Caco-2 (cell line): Measurements from ENCODE around the gene ZSCAN20. TPM values are rescaled to one million over a fixed set of nuclear protein-coding genes. Genes with fewer than 3 reads are reported as not detected.

Source experiments
- BruUV-seq: library from RNA; stranded (reverse); fragments of 400-500 nt; replicated peaks from 2 replicates; lab custom pipeline; 2021; lab: Mats Ljungman, UMichigan
- CTCF ChIA-PET: fragments of 300-600 bp; sonication (Branson Sonifier 250); formaldehyde crosslinking; loops from one replicate; lab custom pipeline; 2022; ENCODE audit warnings: antibody characterized with exemption; lab: Charles Lee
- POLR2A ChIA-PET: fragments of 300-600 bp; sonication (Branson Sonifier 250); formaldehyde crosslinking; loops from one replicate; lab custom pipeline; 2022; ENCODE audit warnings: antibody characterized with exemption; lab: Charles Lee
- DNase-seq, 2 experiments: peaks; one replicate each; pipeline versions ENCODE4 v3.0.0 to v3.0.0-alpha.2; 2020 to 2022
- H3K27me3 ChIP-seq: replicated peaks from 2 replicates; pipeline ENCODE4 v1.6.0; 2011; ENCODE audit warnings: low read length; ENCODE audit not compliant: control insufficient read depth, insufficient read depth
- H3K36me3 ChIP-seq: 2 replicates; pipeline ENCODE4 v1.5.1; 2011; ENCODE audit warnings: low read length; ENCODE audit not compliant: control insufficient read depth, insufficient read depth
- H3K4me1 ChIP-seq: fragments of 250-450 bp; sonication (Bioruptor Pico); 2 replicates; pipeline ENCODE4 v1.5.1; 2020; ENCODE audit warnings: mild to moderate bottlenecking
- H3K4me3 ChIP-seq: 2 replicates; pipeline ENCODE4 v1.5.1; 2011; ENCODE audit warnings: low read depth, mild to moderate bottlenecking, control low read depth, low read length
- H3K9me3 ChIP-seq: fragments of 250-450 bp; sonication (Bioruptor Pico); 2 replicates; pipeline ENCODE4 v1.5.1; 2020; ENCODE audit warnings: mild to moderate bottlenecking, moderate library complexity
- H3K27ac Mint-ChIP-seq: one replicate; pipeline ENCODE4 v1.8.0; 2022; ENCODE audit warnings: mixed read lengths; ENCODE audit not compliant: unreplicated experiment
- H3K27me3 Mint-ChIP-seq: one replicate; pipeline ENCODE4 v1.8.0; 2022; ENCODE audit warnings: mixed read lengths; ENCODE audit not compliant: insufficient read depth, unreplicated experiment
- H3K36me3 Mint-ChIP-seq: one replicate; pipeline ENCODE4 v1.8.0; 2022; ENCODE audit warnings: mild to moderate bottlenecking, mixed read lengths; ENCODE audit not compliant: insufficient read depth, unreplicated experiment
- H3K4me1 Mint-ChIP-seq: one replicate; pipeline ENCODE4 v1.8.0; 2022; ENCODE audit warnings: low read depth, mixed read lengths; ENCODE audit not compliant: unreplicated experiment
- H3K4me3 Mint-ChIP-seq: one replicate; pipeline ENCODE4 v1.8.0; 2022; ENCODE audit warnings: mild to moderate bottlenecking, moderate library complexity, mixed read lengths; ENCODE audit not compliant: unreplicated experiment
- H3K9me3 Mint-ChIP-seq: one replicate; pipeline ENCODE4 v1.8.0; 2022; ENCODE audit warnings: mixed read lengths; ENCODE audit not compliant: unreplicated experiment
- intact Hi-C: fragments of 100-400 bp; cut with micrococcal nuclease; formaldehyde crosslinking; loops from one replicate; pipeline ENCODE4 v1.10.0; 2022; ENCODE audit not compliant: unreplicated experiment
- total RNA-seq: library from RNA; stranded (reverse); gene quantifications from 2 replicates; pipeline ENCODE4 v1.2.3, GENCODE V29; 2022
- TF ChIP-seq, protein P1 (sequence below), 2 experiments: fragments of 200-600 bp in 1 of 2; IDR thresholded peaks; 1 replicate in 1 of 2; 2 replicates in 1 of 2; pipeline versions ENCODE4 v1.5.1 to v1.8.0; 2011 to 2022; ENCODE audit warnings: antibody characterized with exemption in 1 of 2, control low read depth in 1 of 2, inconsistent platforms in 1 of 2, low read depth in 1 of 2, low read length in 1 of 2, mild to moderate bottlenecking in 1 of 2, moderate library complexity in 1 of 2; ENCODE audit not compliant: insufficient read depth in 1 of 2, severe bottlenecking in 1 of 2, unreplicated experiment in 1 of 2

Gene ZSCAN20
- total RNA-seq, 1 experiment from 2014 or later, result 3.0 TPM

DNA sequence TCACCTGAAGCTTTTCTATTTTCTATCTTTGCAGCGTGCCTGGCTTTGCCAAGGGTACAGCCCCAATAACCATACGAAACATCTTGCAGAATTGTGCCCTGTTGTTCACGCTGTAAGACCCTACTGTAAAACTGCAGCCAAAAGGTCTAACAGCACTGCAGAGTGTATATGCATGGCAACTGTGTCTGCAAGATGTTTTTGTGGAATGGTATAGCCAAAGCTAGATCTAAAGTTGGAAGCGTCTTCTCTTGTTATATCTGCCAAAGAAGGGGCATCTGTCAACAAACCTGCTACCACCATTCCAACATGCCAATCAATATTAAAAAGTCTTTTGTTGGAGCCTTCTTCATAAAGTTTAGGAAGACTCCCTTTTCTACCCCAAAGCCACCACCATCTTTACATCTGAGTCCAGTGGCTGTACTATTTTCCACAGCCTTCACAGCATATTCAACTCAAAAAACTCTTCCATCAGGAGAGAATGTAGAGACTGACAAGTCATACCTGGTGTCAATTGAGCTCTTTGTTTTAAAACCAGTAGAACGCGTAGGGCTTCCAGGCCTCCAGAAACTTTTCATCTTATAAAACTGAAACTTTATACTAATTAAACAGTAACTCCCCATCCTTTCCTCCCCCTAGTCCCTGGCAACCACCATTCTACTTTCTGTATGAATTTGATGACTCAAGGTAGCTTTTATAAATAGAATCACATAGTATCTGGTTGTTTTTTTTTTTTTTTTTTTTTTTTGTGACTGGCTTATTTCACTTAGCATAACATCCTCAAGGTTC lies 40.0 kb downstream of the ZSCAN20 start:
- Histone ChIP-seq H3K27me3 (no peaks in the 10 kb centered on the region), H3K4me3 (no peak overlapping the region), H3K4me1 (no peaks in the 10 kb centered on the region), H3K36me3 (no peaks in the 10 kb centered on the region), H3K9me3 (no peaks in the 10 kb centered on the region)
- CTCF ChIA-PET, result no interaction called here
- no TSS peak for BruUV-seq
- no peak overlapping the region for H3K27ac Mint-ChIP-seq
- no peak for DNase-seq
- TF ChIP-seq, protein P1, sequence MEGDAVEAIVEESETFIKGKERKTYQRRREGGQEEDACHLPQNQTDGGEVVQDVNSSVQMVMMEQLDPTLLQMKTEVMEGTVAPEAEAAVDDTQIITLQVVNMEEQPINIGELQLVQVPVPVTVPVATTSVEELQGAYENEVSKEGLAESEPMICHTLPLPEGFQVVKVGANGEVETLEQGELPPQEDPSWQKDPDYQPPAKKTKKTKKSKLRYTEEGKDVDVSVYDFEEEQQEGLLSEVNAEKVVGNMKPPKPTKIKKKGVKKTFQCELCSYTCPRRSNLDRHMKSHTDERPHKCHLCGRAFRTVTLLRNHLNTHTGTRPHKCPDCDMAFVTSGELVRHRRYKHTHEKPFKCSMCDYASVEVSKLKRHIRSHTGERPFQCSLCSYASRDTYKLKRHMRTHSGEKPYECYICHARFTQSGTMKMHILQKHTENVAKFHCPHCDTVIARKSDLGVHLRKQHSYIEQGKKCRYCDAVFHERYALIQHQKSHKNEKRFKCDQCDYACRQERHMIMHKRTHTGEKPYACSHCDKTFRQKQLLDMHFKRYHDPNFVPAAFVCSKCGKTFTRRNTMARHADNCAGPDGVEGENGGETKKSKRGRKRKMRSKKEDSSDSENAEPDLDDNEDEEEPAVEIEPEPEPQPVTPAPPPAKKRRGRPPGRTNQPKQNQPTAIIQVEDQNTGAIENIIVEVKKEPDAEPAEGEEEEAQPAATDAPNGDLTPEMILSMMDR (IDR thresholded peaks at IDR 0.05; ENCODE audit: insufficient read depth in 1 of 2, low read depth in 1 of 2, low read length in 1 of 2, severe bottlenecking in 1 of 2, unreplicated experiment in 1 of 2), result no peak
- H3K4me3 Mint-ChIP-seq, result no peak overlapping the region
- H3K36me3 Mint-ChIP-seq, result no peaks in the 10 kb centered on the region
- H3K9me3 Mint-ChIP-seq, result peaks cover 9% of the 10 kb centered on the region
- intact Hi-C loops, result no loop called here
- H3K4me1 Mint-ChIP-seq, result no peaks in the 10 kb centered on the region
- peaks cover 6% of the 10 kb centered on the region for H3K27me3 Mint-ChIP-seq
- POLR2A ChIA-PET, result no interaction called here

DNA sequence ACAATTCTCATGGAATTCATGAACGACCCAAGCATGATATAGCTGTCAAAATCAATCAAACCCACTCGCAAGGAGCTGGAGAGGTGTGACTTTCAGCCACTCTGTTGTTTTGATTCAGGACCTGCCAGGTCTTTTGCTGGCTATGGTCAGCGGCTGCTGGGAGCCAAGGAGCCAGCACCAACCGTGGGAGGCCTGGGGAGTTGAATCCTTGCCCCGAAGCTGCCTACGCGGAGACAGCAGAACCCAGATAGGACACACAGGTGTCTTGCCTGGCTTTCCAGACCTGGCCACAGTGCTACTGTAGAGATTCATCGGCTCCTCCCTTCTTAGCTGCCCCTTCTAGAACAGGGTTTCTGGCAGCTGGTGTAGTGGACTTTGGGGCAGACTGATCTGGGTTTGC lies 42.7 kb downstream of the ZSCAN20 start:
- peaks cover 6% of the 10 kb centered on the region for H3K27me3 Mint-ChIP-seq
- TF ChIP-seq, protein P1 (IDR thresholded peaks at IDR 0.05; ENCODE audit: insufficient read depth in 1 of 2, low read depth in 1 of 2, low read length in 1 of 2, severe bottlenecking in 1 of 2, unreplicated experiment in 1 of 2), result no peak
- intact Hi-C loops, result no loop called here
- no peaks in the 10 kb centered on the region for H3K36me3 Mint-ChIP-seq
- no peak overlapping the region for H3K27ac Mint-ChIP-seq
- no peaks in the 10 kb centered on the region for H3K4me1 ChIP-seq
- no peak overlapping the region for H3K4me3 ChIP-seq
- no peaks in the 10 kb centered on the region for H3K4me1 Mint-ChIP-seq
- H3K9me3 Mint-ChIP-seq, result no peaks in the 10 kb centered on the region
- H3K4me3 Mint-ChIP-seq, result no peak overlapping the region
- ChIA-PET CTCF (no interaction called here), POLR2A (no interaction called here)
- no peaks in the 10 kb centered on the region for H3K9me3 ChIP-seq
- H3K36me3 ChIP-seq, result no peaks in the 10 kb centered on the region
- BruUV-seq, result no TSS peak
- DNase-seq, result no peak
- H3K27me3 ChIP-seq, result no peaks in the 10 kb centered on the region

DNA sequence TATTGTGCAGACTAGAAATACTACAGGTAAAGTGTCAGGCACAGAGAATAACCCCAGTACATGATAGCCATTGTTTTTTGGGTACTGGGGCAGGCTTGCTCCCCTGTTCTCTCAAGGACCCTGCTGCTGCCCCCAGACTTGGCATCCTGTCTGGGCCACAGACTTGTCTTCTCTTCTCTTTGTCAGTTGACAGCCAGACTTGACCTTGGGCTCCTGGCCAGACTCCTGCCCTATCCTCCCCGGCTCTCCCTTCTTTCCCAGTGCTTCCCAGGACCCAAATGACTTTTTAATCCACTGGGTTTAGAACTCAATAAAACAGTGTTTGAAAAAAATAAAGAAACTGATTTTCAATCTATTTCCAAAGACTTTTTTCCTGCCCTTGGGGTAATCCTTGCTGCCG lies 43.2 kb downstream of the ZSCAN20 start:
- TF ChIP-seq, protein P1 (IDR thresholded peaks at IDR 0.05; ENCODE audit: insufficient read depth in 1 of 2, low read depth in 1 of 2, low read length in 1 of 2, severe bottlenecking in 1 of 2, unreplicated experiment in 1 of 2), result no peak
- H3K9me3 ChIP-seq, result no peaks in the 10 kb centered on the region
- no peaks in the 10 kb centered on the region for H3K27me3 ChIP-seq
- Mint-ChIP-seq H3K9me3 (no peaks in the 10 kb centered on the region), H3K27me3 (peaks cover 6% of the 10 kb centered on the region), H3K4me3 (no peak overlapping the region), H3K36me3 (no peaks in the 10 kb centered on the region), H3K4me1 (no peaks in the 10 kb centered on the region), H3K27ac (no peak overlapping the region)
- CTCF ChIA-PET, result no interaction called here
- H3K4me1 ChIP-seq, result no peaks in the 10 kb centered on the region
- intact Hi-C loops, result no loop called here
- no peak for DNase-seq
- POLR2A ChIA-PET, result no interaction called here
- H3K36me3 ChIP-seq, result no peaks in the 10 kb centered on the region
- no TSS peak for BruUV-seq
- H3K4me3 ChIP-seq, result no peak overlapping the region
